Mesendoderm (in vitro differentiated cells): Measurements from ENCODE around the gene UMPS.

Experiments
- DNase-seq: peaks from one replicate; pipeline ENCODE4 v3.0.0; 2013
- H2AK5ac ChIP-seq: 2 replicates; pipeline ENCODE4 v1.6.1; 2013; ENCODE audit warnings: low read length, inconsistent platforms
- H2BK120ac ChIP-seq: 2 replicates; pipeline ENCODE4 v1.6.1; 2013; ENCODE audit warnings: low read depth, mild to moderate bottlenecking, low read length, moderate library complexity, mixed read lengths
- H2BK15ac ChIP-seq: replicated peaks from 2 replicates; pipeline ENCODE4 v1.6.1; 2013; ENCODE audit warnings: low read depth, mild to moderate bottlenecking, moderate library complexity
- H2BK5ac ChIP-seq: 2 replicates; pipeline ENCODE4 v1.6.1; 2013; ENCODE audit warnings: low read length, inconsistent platforms
- H3K18ac ChIP-seq: 2 replicates; pipeline ENCODE4 v1.6.1; 2013; ENCODE audit warnings: mild to moderate bottlenecking, low read length, mixed read lengths
- H3K23ac ChIP-seq: one replicate; pipeline ENCODE4 v1.6.1; 2013; ENCODE audit warnings: low read length
- H3K27ac ChIP-seq: 2 replicates; pipeline ENCODE4 v1.5.1; 2013; ENCODE audit warnings: low read depth, mild to moderate bottlenecking, inconsistent platforms, low read length, moderate library complexity
- H3K27me3 ChIP-seq: 2 replicates; pipeline ENCODE4 v1.6.1; 2013; ENCODE audit warnings: low read length, control low read depth, mild to moderate bottlenecking, inconsistent platforms; ENCODE audit not compliant: insufficient read depth, poor library complexity
- H3K36me3 ChIP-seq: 2 replicates; pipeline ENCODE4 v1.6.1; 2013; ENCODE audit warnings: low read length, inconsistent platforms; ENCODE audit not compliant: control insufficient read depth, insufficient read depth
- H3K4ac ChIP-seq: one replicate; pipeline ENCODE4 v1.6.1; 2013; ENCODE audit warnings: low read depth, mild to moderate bottlenecking, low read length, moderate library complexity
- H3K4me1 ChIP-seq: 2 replicates; pipeline ENCODE4 v1.6.1; 2013; ENCODE audit warnings: low read depth, low read length, inconsistent platforms; ENCODE audit not compliant: control insufficient read depth
- H3K4me2 ChIP-seq: 2 replicates; pipeline ENCODE4 v1.6.1; 2013; ENCODE audit warnings: low read length
- H3K4me3 ChIP-seq: 2 replicates; pipeline ENCODE4 v1.5.1; 2013; ENCODE audit warnings: mild to moderate bottlenecking, low read length
- H3K56ac ChIP-seq: one replicate; pipeline ENCODE4 v1.6.1; 2013; ENCODE audit warnings: low read length
- H3K79me1 ChIP-seq: 2 replicates; pipeline ENCODE4 v1.6.1; 2013; ENCODE audit warnings: low read length, inconsistent platforms
- H3K79me2 ChIP-seq: 2 replicates; pipeline ENCODE4 v1.6.1; 2013; ENCODE audit warnings: mild to moderate bottlenecking, low read length; ENCODE audit not compliant: control insufficient read depth, insufficient read depth
- H3K9ac ChIP-seq: 2 replicates; pipeline ENCODE4 v1.6.1; 2013; ENCODE audit warnings: low read length, inconsistent platforms
- H4K5ac ChIP-seq: one replicate; pipeline ENCODE4 v1.6.1; 2013; ENCODE audit warnings: low read length
- H4K8ac ChIP-seq: one replicate; pipeline ENCODE4 v1.6.1; 2013; ENCODE audit warnings: low read depth, mild to moderate bottlenecking, control low read depth, low read length, moderate library complexity
- WGBS: extraction: QIAGEN DNeasy Blood & Tissue Kit; methylation state at CpG from one replicate; pipeline ENCODE4 v1.1.7; 2013; ENCODE audit warnings: low lambda C conversion rate, missing lambda C conversion rate; ENCODE audit not compliant: insufficient coverage; ENCODE audit errors: extremely low coverage; 5-methylcytosine and 5-hydroxymethylcytosine counted together

The UMPS gene

GRCh38 chr3:124696006-124696405 lies 34.2 kb upstream of the UMPS start:
- Histone ChIP-seq H3K4ac (no peak overlapping the region), H3K23ac (no peak overlapping the region), H2AK5ac (no peak overlapping the region), H4K5ac (no peak overlapping the region), H3K18ac (no peak overlapping the region), H3K9ac (no peak overlapping the region), H2BK15ac (no peak overlapping the region), H3K27ac (no peak overlapping the region), H3K27me3 (no peaks in the 10 kb centered on the region), H3K79me1 (no peaks in the 10 kb centered on the region), H4K8ac (no peak overlapping the region), H3K4me3 (no peak overlapping the region), H3K4me2 (no peak overlapping the region), H3K79me2 (no peaks in the 10 kb centered on the region), H2BK120ac (no peak overlapping the region), H3K36me3 (no peaks in the 10 kb centered on the region), H3K56ac (no peak overlapping the region), H2BK5ac (no peak overlapping the region), H3K4me1 (no peaks in the 10 kb centered on the region)
- no CpG with 5 or more reads among the region's 4 CpGs for WGBS
- DNase-seq, result no peak

GRCh38 chr3:124697302-124697701 lies 33.0 kb upstream of the UMPS start:
- H4K5ac ChIP-seq, result no peak overlapping the region
- H3K36me3 ChIP-seq, result no peaks in the 10 kb centered on the region
- H3K4me2 ChIP-seq, result no peak overlapping the region
- H3K4ac ChIP-seq, result no peak overlapping the region
- H3K4me3 ChIP-seq, result no peak overlapping the region
- no peak overlapping the region for H3K9ac ChIP-seq
- H3K27ac ChIP-seq, result no peak overlapping the region
- DNase-seq, result no peak
- no CpG with 5 or more reads among the region's 4 CpGs for WGBS
- H3K4me1 ChIP-seq, result no peaks in the 10 kb centered on the region
- no peaks in the 10 kb centered on the region for H3K79me2 ChIP-seq
- H2AK5ac ChIP-seq, result no peak overlapping the region
- no peak overlapping the region for H4K8ac ChIP-seq
- H3K79me1 ChIP-seq, result no peaks in the 10 kb centered on the region
- no peak overlapping the region for H2BK5ac ChIP-seq
- H2BK120ac ChIP-seq, result no peak overlapping the region
- no peak overlapping the region for H3K56ac ChIP-seq
- H3K27me3 ChIP-seq, result no peaks in the 10 kb centered on the region
- no peak overlapping the region for H3K23ac ChIP-seq
- no peak overlapping the region for H2BK15ac ChIP-seq
- H3K18ac ChIP-seq, result no peak overlapping the region

- H2AK5ac ChIP-seq, result no peak overlapping the region
- no peak for DNase-seq
- no peaks in the 10 kb centered on the region for H3K27me3 ChIP-seq
- H2BK5ac ChIP-seq, result no peak overlapping the region
- no peak overlapping the region for H3K4ac ChIP-seq
- no peaks in the 10 kb centered on the region for H3K36me3 ChIP-seq
- no peak overlapping the region for H3K9ac ChIP-seq
- H2BK120ac ChIP-seq, result no peak overlapping the region
- H3K27ac ChIP-seq, result no peak overlapping the region
- H3K18ac ChIP-seq, result no peak overlapping the region
- no peak overlapping the region for H3K4me3 ChIP-seq
- no peak overlapping the region for H3K23ac ChIP-seq
- H3K4me2 ChIP-seq, result no peak overlapping the region
- H4K8ac ChIP-seq, result no peak overlapping the region
- H3K56ac ChIP-seq, result no peak overlapping the region
- WGBS, result no CpG with 5 or more reads among the region's 12 CpGs
- no peaks in the 10 kb centered on the region for H3K79me1 ChIP-seq
- H3K4me1 ChIP-seq, result no peaks in the 10 kb centered on the region
- H4K5ac ChIP-seq, result no peak overlapping the region
- H2BK15ac ChIP-seq, result no peak overlapping the region
- H3K79me2 ChIP-seq, result no peaks in the 10 kb centered on the region
Observed at GRCh38 chr3:124698030-124698770, 32.1 kb upstream of the UMPS start.

- Histone ChIP-seq H2BK15ac (no peak overlapping the region), H3K4ac (no peak overlapping the region), H3K79me1 (no peaks in the 10 kb centered on the region), H3K56ac (no peak overlapping the region), H3K9ac (no peak overlapping the region), H2AK5ac (no peak overlapping the region), H3K23ac (no peak overlapping the region), H3K79me2 (no peaks in the 10 kb centered on the region), H3K4me2 (no peak overlapping the region), H2BK120ac (no peak overlapping the region), H3K27me3 (no peaks in the 10 kb centered on the region), H3K18ac (no peak overlapping the region), H2BK5ac (no peak overlapping the region), H3K36me3 (no peaks in the 10 kb centered on the region), H3K4me3 (no peak overlapping the region), H3K27ac (no peak overlapping the region), H4K8ac (no peak overlapping the region), H3K4me1 (no peaks in the 10 kb centered on the region), H4K5ac (no peak overlapping the region)
- WGBS, result no CpG with 5 or more reads among the region's 1 CpG
- no peak for DNase-seq
Observed at GRCh38 chr3:124699051-124699450, 31.2 kb upstream of the UMPS start.

- Histone ChIP-seq H3K56ac (no peak overlapping the region), H3K18ac (no peak overlapping the region), H3K4me2 (no peak overlapping the region), H2AK5ac (no peak overlapping the region), H3K79me2 (no peaks in the 10 kb centered on the region), H3K79me1 (no peaks in the 10 kb centered on the region), H4K5ac (no peak overlapping the region), H2BK120ac (no peak overlapping the region), H3K23ac (no peak overlapping the region), H3K4me3 (no peak overlapping the region), H3K4ac (no peak overlapping the region), H4K8ac (no peak overlapping the region), H3K4me1 (no peaks in the 10 kb centered on the region), H2BK5ac (no peak overlapping the region), H3K27me3 (no peaks in the 10 kb centered on the region), H3K27ac (no peak overlapping the region), H2BK15ac (no peak overlapping the region), H3K9ac (no peak overlapping the region), H3K36me3 (no peaks in the 10 kb centered on the region)
- no peak for DNase-seq
- WGBS, result no CpG with 5 or more reads among the region's 12 CpGs
Observed at GRCh38 chr3:124699686-124700396, 30.4 kb upstream of the UMPS start.
